Measurements from ENCODE around the gene CASK.

DNA sequence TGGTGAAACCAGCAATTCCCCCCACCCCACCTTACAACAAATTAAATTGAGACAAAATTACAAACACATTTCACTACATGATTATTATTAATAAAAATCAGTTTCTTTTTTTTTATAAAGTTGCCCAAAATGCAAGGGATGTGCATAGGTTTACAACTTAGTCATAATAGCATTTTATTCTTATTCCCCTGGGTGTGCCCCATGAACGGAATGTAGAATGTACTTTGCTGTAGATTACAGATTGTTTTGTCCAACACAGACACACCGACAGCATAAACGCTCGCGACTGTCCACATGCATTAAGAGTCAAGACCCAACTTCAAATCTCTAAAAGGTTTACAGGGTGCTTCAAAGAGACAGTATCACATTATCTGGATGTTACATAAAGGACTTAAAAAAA, 403.9 kb downstream of the CASK start:
- TF ChIP-seq POLR2A (IDR thresholded peaks at IDR 0.05; ENCODE audit: low read length) (no peak), GATA1 (IDR thresholded peaks at IDR 0.05; ENCODE audit: low read depth, low read length) (no peak)

Data from erythroblast (primary cell).